ENCODE measurements around the gene PTX4.

PTX4 gene

DNA sequence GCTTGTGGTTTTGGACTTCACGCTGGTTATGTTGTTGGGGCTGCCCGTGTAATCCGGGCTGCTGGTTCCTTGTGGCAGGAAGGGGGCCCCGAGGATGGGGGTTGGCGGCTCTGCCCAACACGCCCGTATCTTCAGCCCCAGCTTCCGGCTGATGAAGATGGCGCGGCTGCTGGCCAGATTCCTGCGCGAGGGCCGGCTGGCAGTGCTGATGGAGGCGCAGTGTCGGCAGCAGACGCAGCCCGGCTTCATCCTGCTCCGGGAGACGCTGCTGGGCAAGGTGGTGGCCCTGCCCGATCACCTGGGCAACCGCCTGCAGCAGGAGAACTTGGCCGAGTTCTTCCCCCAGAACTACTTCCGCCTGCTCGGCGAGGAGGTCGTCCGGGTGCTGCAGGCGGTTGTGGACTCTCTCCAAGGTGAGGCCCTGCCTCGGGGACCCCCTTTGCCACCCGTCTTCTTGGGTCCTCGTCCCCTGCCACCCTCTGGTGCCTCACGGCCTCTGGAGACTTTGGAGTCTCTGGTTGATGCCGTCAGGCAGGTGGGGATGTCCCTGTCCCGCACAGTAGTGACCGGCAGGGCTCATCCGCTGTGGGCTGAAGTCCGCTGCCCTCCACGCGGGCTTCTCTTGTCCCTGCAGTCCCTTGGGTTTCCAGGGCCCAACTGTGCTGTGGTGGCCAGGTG lies 6.6 kb upstream of the PTX4 start:
- no peak for TF ChIP-seq POLR2AphosphoS5 (IDR thresholded peaks at IDR 0.05; ENCODE audit: low read depth, low read length)
- TF ChIP-seq, protein P1, sequence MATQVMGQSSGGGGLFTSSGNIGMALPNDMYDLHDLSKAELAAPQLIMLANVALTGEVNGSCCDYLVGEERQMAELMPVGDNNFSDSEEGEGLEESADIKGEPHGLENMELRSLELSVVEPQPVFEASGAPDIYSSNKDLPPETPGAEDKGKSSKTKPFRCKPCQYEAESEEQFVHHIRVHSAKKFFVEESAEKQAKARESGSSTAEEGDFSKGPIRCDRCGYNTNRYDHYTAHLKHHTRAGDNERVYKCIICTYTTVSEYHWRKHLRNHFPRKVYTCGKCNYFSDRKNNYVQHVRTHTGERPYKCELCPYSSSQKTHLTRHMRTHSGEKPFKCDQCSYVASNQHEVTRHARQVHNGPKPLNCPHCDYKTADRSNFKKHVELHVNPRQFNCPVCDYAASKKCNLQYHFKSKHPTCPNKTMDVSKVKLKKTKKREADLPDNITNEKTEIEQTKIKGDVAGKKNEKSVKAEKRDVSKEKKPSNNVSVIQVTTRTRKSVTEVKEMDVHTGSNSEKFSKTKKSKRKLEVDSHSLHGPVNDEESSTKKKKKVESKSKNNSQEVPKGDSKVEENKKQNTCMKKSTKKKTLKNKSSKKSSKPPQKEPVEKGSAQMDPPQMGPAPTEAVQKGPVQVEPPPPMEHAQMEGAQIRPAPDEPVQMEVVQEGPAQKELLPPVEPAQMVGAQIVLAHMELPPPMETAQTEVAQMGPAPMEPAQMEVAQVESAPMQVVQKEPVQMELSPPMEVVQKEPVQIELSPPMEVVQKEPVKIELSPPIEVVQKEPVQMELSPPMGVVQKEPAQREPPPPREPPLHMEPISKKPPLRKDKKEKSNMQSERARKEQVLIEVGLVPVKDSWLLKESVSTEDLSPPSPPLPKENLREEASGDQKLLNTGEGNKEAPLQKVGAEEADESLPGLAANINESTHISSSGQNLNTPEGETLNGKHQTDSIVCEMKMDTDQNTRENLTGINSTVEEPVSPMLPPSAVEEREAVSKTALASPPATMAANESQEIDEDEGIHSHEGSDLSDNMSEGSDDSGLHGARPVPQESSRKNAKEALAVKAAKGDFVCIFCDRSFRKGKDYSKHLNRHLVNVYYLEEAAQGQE (IDR thresholded peaks at IDR 0.05; ENCODE audit: insufficient read depth in 1 of 2, low read depth in 2 of 2, low read length in 2 of 2): no peak
- no peak for TF ChIP-seq FOXP2 (optimal IDR thresholded peaks at IDR 0.05; ENCODE audit: borderline replicate concordance, extremely low read depth, extremely low read length, insufficient read depth)
- no peak for TF ChIP-seq SIN3A (IDR thresholded peaks at IDR 0.05; ENCODE audit: borderline replicate concordance, insufficient read depth, low read length)
- TF ChIP-seq TAF1 (IDR thresholded peaks at IDR 0.05; ENCODE audit: borderline replicate concordance, insufficient read depth, low read length): no peak

DNA sequence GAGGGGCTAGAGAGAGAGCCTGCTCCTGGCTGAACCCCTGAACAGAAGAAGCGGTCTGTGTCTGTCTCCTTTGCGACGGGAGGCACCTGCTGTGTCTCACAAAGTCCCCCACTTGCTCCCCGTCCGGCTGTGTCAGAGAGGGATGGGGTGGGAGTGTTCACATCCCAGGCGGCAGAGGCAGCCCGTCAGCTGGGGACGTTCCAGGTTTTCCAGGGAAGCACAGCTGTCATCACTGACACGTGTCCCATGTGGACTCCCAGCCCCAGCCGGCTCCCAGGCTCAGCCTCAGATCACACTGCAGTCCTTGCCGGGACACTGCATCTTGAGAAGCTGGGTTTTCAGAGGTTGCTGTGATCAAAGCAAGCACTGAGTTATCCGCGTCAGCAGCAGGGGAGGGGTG lies 6.0 kb upstream of the PTX4 start:
- no peak for TF ChIP-seq POLR2AphosphoS5 (IDR thresholded peaks at IDR 0.05; ENCODE audit: low read depth, low read length)
- TF ChIP-seq, protein P1 (IDR thresholded peaks at IDR 0.05; ENCODE audit: insufficient read depth in 1 of 2, low read depth in 2 of 2, low read length in 2 of 2): no peak
- no peak for TF ChIP-seq FOXP2 (optimal IDR thresholded peaks at IDR 0.05; ENCODE audit: borderline replicate concordance, extremely low read depth, extremely low read length, insufficient read depth)
- no peak for TF ChIP-seq SIN3A (IDR thresholded peaks at IDR 0.05; ENCODE audit: borderline replicate concordance, insufficient read depth, low read length)
- no peak for TF ChIP-seq TAF1 (IDR thresholded peaks at IDR 0.05; ENCODE audit: borderline replicate concordance, insufficient read depth, low read length)

DNA sequence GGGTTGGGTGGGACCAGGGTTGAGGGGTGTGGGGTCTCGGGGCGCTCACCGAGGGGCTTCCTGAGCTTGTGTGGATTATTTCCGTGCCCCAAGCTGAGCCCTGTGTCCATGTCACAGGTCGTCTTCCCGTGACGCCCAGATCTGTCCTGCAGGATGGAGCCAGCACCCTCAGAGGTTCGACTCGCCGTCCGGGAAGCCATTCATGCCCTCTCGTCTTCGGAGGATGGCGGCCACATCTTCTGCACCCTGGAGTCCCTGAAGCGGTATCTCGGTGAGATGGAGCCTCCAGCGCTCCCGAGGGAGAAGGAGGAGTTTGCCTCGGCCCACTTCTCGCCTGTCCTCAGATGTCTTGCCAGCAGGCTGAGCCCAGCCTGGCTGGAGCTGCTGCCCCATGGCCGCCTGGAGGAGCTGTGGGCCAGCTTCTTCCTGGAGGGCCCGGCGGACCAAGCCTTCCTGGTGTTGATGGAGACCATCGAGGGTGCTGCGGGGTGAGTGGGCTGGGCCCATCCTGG lies 5.4 kb upstream of the PTX4 start:
- TF ChIP-seq POLR2AphosphoS5 (IDR thresholded peaks at IDR 0.05; ENCODE audit: low read depth, low read length) (no peak), TAF1 (IDR thresholded peaks at IDR 0.05; ENCODE audit: borderline replicate concordance, insufficient read depth, low read length) (no peak), FOXP2 (optimal IDR thresholded peaks at IDR 0.05; ENCODE audit: borderline replicate concordance, extremely low read depth, extremely low read length, insufficient read depth) (no peak), SIN3A (IDR thresholded peaks at IDR 0.05; ENCODE audit: borderline replicate concordance, insufficient read depth, low read length) (no peak)
- TF ChIP-seq, protein P1 (IDR thresholded peaks at IDR 0.05; ENCODE audit: insufficient read depth in 1 of 2, low read depth in 2 of 2, low read length in 2 of 2): no peak

DNA sequence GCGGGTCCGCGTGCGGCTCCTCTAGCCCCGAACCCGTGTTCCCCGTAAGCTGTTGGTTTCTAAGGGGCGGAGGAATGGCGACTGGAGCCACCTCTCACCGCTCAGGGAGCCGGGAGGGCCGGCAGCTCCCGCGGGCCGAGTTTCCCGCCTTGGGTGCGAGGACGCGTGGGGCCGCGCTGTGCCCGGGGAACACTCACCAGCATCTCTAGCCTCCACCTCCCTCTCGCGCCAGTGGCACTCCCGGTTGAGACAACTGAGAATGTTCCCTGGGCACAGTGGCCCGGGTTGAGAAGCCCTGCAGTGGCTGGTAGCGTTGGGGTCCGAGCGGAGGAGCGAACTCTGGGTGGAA lies 5.0 kb upstream of the PTX4 start:
- TF ChIP-seq TAF1 (IDR thresholded peaks at IDR 0.05; ENCODE audit: borderline replicate concordance, insufficient read depth, low read length) (no peak), SIN3A (IDR thresholded peaks at IDR 0.05; ENCODE audit: borderline replicate concordance, insufficient read depth, low read length) (no peak), POLR2AphosphoS5 (IDR thresholded peaks at IDR 0.05; ENCODE audit: low read depth, low read length) (no peak), FOXP2 (optimal IDR thresholded peaks at IDR 0.05; ENCODE audit: borderline replicate concordance, extremely low read depth, extremely low read length, insufficient read depth) (no peak)
- TF ChIP-seq, protein P1 (IDR thresholded peaks at IDR 0.05; ENCODE audit: insufficient read depth in 1 of 2, low read depth in 2 of 2, low read length in 2 of 2): no peak

Measured in PFSK-1 (cell line).